Measurements from ENCODE around the gene CBR4.

DNA sequence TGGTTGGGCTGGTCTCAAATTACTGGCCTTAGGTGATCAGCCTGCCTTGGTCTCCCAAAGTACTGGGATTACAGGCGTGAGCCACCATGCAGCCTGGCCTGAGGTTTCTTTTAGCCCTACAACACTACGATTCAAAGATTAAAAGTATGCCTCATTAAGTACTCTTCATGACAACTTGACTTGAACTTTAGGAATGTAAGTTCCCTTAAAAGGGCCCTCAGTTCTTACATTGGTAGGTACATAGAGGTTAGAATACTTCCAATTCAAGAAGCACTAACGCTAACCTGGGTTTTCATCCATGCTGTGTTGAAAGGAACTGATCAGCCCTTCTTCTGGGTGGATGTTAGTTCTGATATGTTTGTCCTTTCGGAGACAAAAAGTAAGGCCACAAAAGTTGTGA, 15.1 kb downstream of the CBR4 start:
- TF ChIP-seq, protein P1, sequence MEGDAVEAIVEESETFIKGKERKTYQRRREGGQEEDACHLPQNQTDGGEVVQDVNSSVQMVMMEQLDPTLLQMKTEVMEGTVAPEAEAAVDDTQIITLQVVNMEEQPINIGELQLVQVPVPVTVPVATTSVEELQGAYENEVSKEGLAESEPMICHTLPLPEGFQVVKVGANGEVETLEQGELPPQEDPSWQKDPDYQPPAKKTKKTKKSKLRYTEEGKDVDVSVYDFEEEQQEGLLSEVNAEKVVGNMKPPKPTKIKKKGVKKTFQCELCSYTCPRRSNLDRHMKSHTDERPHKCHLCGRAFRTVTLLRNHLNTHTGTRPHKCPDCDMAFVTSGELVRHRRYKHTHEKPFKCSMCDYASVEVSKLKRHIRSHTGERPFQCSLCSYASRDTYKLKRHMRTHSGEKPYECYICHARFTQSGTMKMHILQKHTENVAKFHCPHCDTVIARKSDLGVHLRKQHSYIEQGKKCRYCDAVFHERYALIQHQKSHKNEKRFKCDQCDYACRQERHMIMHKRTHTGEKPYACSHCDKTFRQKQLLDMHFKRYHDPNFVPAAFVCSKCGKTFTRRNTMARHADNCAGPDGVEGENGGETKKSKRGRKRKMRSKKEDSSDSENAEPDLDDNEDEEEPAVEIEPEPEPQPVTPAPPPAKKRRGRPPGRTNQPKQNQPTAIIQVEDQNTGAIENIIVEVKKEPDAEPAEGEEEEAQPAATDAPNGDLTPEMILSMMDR (conservative IDR thresholded peaks at IDR 0.05; ENCODE audit: low read length): no peak
- TF ChIP-seq EZH2phosphoT487 (IDR thresholded peaks at IDR 0.05; ENCODE audit: borderline replicate concordance, low read depth, low read length): no peak
